Body of pancreas (tissue), 4 donors: ENCODE measurements around the gene LEF1. TPM values are rescaled to one million over a fixed set of nuclear protein-coding genes. Genes with fewer than 3 reads are reported as not detected.

Experiments used
- ATAC-seq: fragments of 150-250 bp; one replicate; pipeline ENCODE4 v1.9.1; 2016
- DNase-seq, 4 donors: peaks; one replicate each; pipeline ENCODE4 v3.0.0-alpha.2; 2019
- H3K27ac ChIP-seq, 4 donors: fragments of 200-600 bp; sonication (generic); 1 replicate in 3 of 4; 2 replicates in 1 of 4; pipeline versions ENCODE4 v1.5.1 to v1.6.1; 2016 to 2019; ENCODE audit warnings: mild to moderate bottlenecking in 1 of 4, mixed read lengths in 1 of 4, moderate library complexity in 1 of 4
- H3K27me3 ChIP-seq, 2 donors: fragments of 200-600 bp; sonication (generic); one replicate each; pipeline ENCODE4 v1.6.0; 2016; ENCODE audit warnings: mild to moderate bottlenecking in 1 of 2
- H3K36me3 ChIP-seq, 2 donors: fragments of 200-600 bp; sonication (generic); replicated peaks in 1 of 2; 2 replicates each; pipeline ENCODE4 v1.5.1; 2016; ENCODE audit warnings: low read depth in 2 of 2; ENCODE audit not compliant: insufficient read depth in 1 of 2
- H3K4me1 ChIP-seq: fragments of 200-600 bp; sonication (generic); one replicate; pipeline ENCODE4 v1.6.0; 2016
- H3K4me3 ChIP-seq, 2 donors: fragments of 200-600 bp; sonication (generic); 1 replicate in 1 of 2; 2 replicates in 1 of 2; pipeline ENCODE4 v1.5.1; 2016 to 2019
- H3K9me3 ChIP-seq, 3 donors: fragments of 200-600 bp; sonication (generic); 1 replicate in 2 of 3; 2 replicates in 1 of 3; pipeline ENCODE4 v1.5.1; 2016
- CTCF ChIP-seq, 7 experiments: fragments of 450-650 bp in 4 of 7; fragments of 200-600 bp in 3 of 7; sonication (generic) in 3 of 7; IDR thresholded peaks; one replicate each; pipeline ENCODE4 v1.5.1; 2016 to 2019; ENCODE audit warnings: antibody characterized with exemption in 7 of 7
- POLR2A ChIP-seq, 3 donors: fragments of 450-650 bp; IDR thresholded peaks; one replicate each; pipeline ENCODE4 v1.6.1; 2016; ENCODE audit warnings: antibody characterized with exemption in 3 of 3, mild to moderate bottlenecking in 2 of 3
- WGBS, 2 donors: methylation state at CpG; one replicate each; pipeline ENCODE4 v1.1.5; 2017; 5-methylcytosine and 5-hydroxymethylcytosine counted together
- intact Hi-C: fragments of 100-400 bp; cut with DNase I; formaldehyde crosslinking; loops from one replicate; pipeline ENCODE4 v1.15.1; 2023
- total RNA-seq, 2 donors: library from RNA; depleted of rRNA; stranded (reverse); fragments of >200 nt; gene quantifications; one replicate each; pipeline ENCODE4 v1.1.0, GENCODE V29; 2016

The LEF1 gene
- total RNA-seq, 2 donors from 2014 or later = 1.6 to 5.6 TPM

- 89 to 100% methylated on average over 2 of the region's 2 CpGs for WGBS, 2 donors
- DNase-seq (no peak), ATAC-seq (no peak)
- Histone ChIP-seq H3K27me3 (no peaks in the 10 kb centered on the region), H3K4me1 (peaks cover 29% of the 10 kb centered on the region), H3K27ac (peak overlapping the region in 2 of 4 donors; percentile 7 to 31), H3K4me3 (no peak overlapping the region), H3K9me3 (no peaks in the 10 kb centered on the region), H3K36me3 (no peaks in the 10 kb centered on the region)
- intact Hi-C loops = no loop called here
- no peak for TF ChIP-seq CTCF (IDR thresholded peaks at IDR 0.05)
- no peak for TF ChIP-seq POLR2A (IDR thresholded peaks at IDR 0.05)
These were observed 170.9 kb downstream of the LEF1 start for GRCh38 chr4:107997794-107998193.

Other genes starting within 250 kb of the LEF1 start
- gene CYP2U1, start 237.4 kb downstream of the LEF1 start, total RNA-seq = 1 to 10 TPM; 5.7 to 7.6 TPM
- gene HADH, start 179.0 kb downstream of the LEF1 start, total RNA-seq = 10 to 100 TPM; 23.9 to 34.6 TPM